Esophagus mucosa (tissue), 1 donor: ENCODE results near the gene ADAM12. TPM values are rescaled to one million over a fixed set of nuclear protein-coding genes. Genes with fewer than 3 reads are reported as not detected.
A peak's percentile ranks its signal among the peaks of the same experiment; 100 is the strongest.

ENCODE experiments used
- ATAC-seq: fragments of 200-7000 bp; cut with Tn5 transposase; one replicate; pipeline ENCODE4 v1.9.1; 2020
- total RNA-seq: library from RNA; stranded (reverse); gene quantifications from one replicate; pipeline ENCODE4 v1.2.4, GENCODE V29; 2023
- donor health status: DM: yes; HTN: yes; CAD: no.

Gene ADAM12
- total RNA-seq, 1 donor from 2014 or later: 0.64 TPM

- ATAC-seq: no peak
Measured at GRCh38 chr10:126012485-126012884, 375.8 kb downstream of the ADAM12 start.

- no peak for ATAC-seq
Measured at GRCh38 chr10:126011995-126012394, 376.3 kb downstream of the ADAM12 start.

- no peak for ATAC-seq
Measured at GRCh38 chr10:126009650-126010049, 378.6 kb downstream of the ADAM12 start.

GRCh38 chr10:126006906-126007305 is 381.4 kb downstream of the ADAM12 start:
- no peak for ATAC-seq

GRCh38 chr10:126006264-126006663 is 382.0 kb downstream of the ADAM12 start:
- no peak for ATAC-seq

- ATAC-seq: no peak
Measured at GRCh38 chr10:126004752-126005151, 383.5 kb downstream of the ADAM12 start.

GRCh38 chr10:126001576-126001975 is 386.7 kb downstream of the ADAM12 start:
- no peak for ATAC-seq

GRCh38 chr10:125999694-126000093 is 388.6 kb downstream of the ADAM12 start:
- no peak for ATAC-seq

- ATAC-seq: no peak
Measured at GRCh38 chr10:125997586-125997985, 390.7 kb downstream of the ADAM12 start.

- no peak for ATAC-seq
Measured at GRCh38 chr10:125995726-125996304, 392.5 kb downstream of the ADAM12 start.

GRCh38 chr10:125994601-125995000 is 393.7 kb downstream of the ADAM12 start:
- ATAC-seq: no peak

GRCh38 chr10:125992254-125992653 is 396.0 kb downstream of the ADAM12 start:
- ATAC-seq: no peak

GRCh38 chr10:125991392-125991791 is 396.9 kb downstream of the ADAM12 start:
- ATAC-seq: no peak

- ATAC-seq: no peak
Measured at GRCh38 chr10:125990974-125991373, 397.3 kb downstream of the ADAM12 start.

GRCh38 chr10:125989791-125990190 is 398.5 kb downstream of the ADAM12 start:
- ATAC-seq: no peak

- no peak for ATAC-seq
Measured at GRCh38 chr10:125985557-125986240, 402.6 kb downstream of the ADAM12 start.

GRCh38 chr10:125984865-125985495 is 403.3 kb downstream of the ADAM12 start:
- ATAC-seq: no peak

GRCh38 chr10:125984346-125984745 is 403.9 kb downstream of the ADAM12 start:
- ATAC-seq: no peak

- no peak for ATAC-seq
Measured at GRCh38 chr10:125983656-125984055, 404.6 kb downstream of the ADAM12 start.

- no peak for ATAC-seq
Measured at GRCh38 chr10:125983161-125983560, 405.1 kb downstream of the ADAM12 start.

- ATAC-seq: peak; percentile 50
Measured at GRCh38 chr10:125982260-125982948, 405.9 kb downstream of the ADAM12 start.

GRCh38 chr10:125980521-125981035 is 407.7 kb downstream of the ADAM12 start:
- no peak for ATAC-seq

GRCh38 chr10:125979976-125980375 is 408.3 kb downstream of the ADAM12 start:
- no peak for ATAC-seq
